ENCODE results near the gene EML6.

EML6 gene

DNA sequence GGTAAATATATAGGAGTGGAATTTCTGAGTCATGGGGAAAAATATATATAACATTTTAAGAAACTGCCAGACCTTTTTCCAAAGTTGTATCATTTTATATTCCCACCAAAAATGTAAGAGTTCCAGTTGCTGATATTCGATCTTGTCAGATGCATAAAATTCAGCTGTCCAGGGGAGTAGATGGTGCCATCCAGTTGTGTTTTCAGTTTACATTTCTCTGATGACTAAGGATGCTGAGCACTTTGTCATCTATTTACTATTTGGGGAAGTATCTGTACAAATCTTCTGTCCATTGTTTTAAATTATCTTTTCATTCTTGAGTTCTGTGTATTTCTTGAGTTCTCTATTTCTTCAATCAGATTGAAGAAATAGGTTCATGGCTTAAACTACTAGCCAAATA, 200.7 kb downstream of the EML6 start:
- DNase-seq: no peak

DNA sequence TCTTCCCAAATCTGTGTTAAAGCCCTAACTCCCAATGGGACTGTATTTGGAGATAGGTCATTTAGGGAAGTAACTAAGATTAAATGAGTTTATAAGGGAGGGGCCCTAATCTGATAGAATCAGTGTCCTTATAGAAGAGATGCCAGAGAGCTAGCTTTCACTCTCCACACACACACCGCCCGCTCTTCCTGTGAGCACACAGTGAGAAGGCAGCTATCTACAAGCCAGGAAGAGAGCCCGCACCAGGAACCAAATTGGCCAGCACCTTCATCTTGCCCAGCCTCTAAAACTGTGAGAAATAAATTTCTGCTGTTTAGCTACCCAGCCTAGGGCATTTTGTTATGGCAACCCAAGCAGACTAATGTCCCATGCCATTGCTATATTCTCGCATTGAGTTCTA, 201.6 kb downstream of the EML6 start:
- no peak for DNase-seq

DNA sequence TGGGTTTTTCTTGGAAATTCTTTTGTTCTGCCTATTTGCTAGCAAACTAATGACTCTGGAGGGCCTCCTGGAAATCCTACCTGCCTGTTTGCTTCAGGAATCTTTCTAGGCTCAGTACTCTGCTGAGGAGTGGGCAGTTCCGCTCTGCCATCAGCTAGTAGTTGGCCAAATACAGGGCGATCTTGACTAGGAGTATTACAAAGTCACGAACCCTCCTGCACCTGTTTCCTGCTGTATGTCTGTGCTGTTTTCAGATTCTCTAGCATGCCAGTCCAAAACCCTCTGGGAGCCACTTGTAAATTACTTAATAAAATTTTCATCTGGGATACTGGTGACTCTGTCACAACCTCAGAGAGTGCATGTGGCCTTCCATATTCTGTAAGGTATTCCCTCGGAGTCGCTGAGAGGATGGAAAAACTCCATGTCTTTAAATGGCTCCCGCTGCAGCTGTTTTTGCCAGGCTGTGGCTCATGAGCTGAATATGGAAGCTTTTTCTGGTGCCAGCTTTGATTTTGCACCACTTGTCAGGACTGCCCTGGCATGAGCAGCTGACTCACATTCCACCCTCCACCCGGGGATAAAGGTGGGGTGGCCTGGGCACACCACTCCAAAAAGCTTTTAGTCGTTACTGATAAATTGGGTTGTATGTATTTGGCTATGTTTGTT, 203.8 kb downstream of the EML6 start:
- no peak for DNase-seq

DNA sequence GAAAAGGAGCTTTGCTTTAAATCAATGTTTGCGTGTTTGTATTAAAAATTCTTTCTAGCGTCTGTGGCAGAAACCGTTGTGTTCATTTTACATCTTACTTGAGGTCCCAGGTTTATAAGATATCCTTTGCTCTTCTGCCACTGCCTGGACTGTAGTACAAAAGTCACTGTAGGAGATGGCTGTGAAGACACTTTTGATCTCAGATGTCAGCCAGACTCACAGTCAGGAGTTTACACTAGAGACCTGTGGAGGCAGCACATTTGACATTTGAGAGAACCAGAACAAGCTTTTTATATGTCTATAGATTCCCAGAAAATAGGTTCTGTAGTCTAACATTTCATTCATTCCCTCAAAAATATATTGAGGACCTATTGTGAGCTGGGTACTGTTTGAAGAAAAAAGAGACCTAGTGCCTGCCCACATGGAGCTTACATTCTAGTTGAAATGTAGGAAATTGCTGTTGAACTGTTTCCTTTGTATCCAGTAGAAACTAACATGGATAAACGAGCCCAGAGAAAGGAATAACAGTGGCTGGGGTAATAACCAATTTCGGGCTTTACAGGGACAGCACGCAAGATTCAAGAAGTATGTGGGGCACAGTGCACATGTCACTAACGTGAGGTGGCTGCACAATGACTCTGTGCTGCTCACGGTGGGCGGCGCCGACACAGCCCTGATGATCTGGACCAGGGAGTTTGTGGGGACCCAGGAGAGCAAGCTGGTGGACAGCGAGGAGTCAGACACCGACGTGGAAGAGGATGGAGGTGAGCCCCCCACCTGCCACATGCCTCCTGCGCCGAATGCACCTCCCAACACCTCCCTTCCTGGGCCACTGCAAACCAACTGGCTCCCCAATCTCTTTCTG, 204.5 kb downstream of the EML6 start:
- no peak for DNase-seq

DNA sequence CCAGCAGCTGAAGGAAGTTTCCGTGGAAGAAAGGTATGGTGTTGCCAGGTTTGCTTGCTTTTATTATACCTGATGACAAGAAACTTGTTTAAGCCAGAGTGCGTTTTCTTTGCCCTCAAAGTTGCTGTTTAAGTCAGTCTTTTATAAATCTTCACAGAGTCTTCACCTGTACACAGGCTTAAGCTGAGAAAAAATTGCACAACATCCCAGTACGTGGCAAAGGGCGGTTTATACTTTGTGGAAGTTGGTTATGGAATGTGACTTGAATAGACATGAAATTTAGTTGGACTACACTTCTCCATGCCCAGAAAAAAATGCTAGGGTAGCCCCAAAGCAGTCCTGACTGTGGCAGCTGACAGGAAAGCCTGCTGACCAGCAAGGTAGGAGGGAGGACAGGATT, 205.3 kb downstream of the EML6 start:
- DNase-seq: no peak

DNA sequence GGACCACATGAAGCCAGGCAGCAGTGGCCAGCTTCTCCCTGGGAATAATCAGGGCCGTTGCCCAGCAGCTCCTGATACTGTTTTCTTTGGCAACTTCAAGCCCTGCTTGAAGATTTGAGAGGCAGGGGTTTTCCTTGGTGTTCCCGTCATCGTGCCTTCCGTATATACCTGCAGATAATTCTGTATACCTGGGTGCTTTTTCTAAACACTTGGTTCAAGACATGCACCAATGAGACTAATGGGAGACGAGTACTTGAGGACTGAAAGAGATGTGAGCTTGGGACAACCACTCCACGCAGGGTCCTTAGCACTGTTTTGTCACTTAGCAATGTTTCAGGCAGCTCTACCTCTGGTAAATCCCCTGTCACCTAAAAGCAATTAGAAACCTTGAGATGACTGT, 208.0 kb downstream of the EML6 start:
- no peak for DNase-seq

DNA sequence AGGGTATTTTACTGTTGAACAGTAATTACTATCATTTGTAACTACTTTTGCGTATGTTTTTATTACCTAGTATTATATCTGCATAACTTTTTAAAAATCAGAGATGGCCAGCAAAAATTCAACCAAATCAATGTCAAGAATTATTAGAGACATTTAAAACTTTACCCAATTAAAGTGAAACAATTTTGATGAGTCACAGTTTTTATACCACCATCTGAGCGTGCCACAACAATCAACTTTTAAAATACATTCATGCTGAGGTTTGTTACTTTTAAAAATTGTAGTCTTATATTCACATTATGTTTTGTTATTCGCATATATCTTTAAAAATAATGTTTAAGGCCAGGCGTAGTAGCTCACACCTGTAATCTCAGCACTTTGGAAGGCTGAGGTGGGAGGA, 211.9 kb downstream of the EML6 start:
- DNase-seq: no peak

DNA sequence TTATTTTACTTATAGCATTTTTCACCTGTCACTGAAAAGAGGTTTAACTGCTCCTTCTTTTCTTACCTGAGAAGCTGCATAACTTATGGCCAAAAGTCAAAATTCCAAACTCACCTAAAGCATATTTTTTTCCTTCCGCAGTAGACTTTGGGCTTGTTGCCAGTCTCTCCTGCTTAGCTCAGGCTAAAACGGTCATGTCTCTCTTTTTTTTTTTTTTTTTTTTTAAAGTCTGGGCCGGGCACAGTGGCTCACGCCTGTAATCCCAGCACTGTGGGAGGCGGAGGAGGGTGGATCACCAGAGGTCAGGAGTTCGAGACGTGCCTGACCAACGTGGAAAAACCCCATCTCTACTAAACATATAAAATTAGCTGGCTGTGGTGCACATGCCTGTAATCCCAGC, 213.3 kb downstream of the EML6 start:
- no peak for DNase-seq

DNA sequence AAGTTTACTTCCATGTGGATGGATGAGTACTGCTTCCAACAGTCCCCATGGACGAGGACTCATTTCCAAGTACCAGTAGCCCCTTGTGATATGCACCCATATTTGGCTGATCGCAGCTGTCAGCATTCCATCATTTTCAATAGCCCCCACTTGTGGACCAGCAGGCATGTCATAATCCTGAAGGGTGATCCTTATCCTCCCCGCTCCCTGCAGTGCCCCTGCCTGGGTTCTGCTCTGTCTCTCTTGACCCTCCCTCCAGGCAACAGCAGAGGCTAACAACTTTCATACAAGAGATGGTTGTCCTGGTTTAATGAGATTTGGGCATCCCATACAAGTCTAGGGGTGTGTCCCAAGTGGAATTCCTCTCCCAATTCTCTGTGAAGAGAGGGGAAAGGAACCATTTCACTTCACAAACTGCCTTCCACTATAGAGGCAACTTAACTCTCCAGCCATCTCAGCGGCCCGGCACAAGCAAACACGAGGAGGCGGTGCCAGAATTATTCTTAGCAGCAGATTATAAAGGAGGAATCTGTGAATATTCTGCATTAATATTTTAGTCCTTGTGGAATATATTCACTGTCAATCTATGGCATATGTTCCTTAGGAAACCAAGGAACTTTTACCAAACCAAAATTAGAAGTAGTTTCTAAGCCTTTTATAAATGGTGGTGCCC, 216.1 kb downstream of the EML6 start:
- no peak for DNase-seq

DNA sequence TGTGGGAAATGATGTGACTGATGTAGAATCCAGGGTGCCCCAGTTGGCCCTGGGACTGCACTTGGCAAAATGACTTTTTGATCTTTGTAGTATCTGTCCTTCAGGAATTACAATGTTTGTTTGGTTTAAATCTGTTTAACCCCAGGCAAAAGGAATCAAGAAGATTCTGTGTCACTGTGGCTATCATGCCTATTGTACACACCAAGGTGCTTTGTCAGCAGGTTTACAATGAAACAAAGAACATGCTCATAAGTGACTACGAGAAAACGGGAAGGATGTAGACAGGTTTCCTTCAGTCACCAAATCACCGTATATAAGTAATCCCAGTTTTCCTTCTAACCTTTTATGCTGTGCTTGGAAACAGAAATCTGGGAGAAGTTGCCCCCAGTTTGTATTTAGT, 217.3 kb downstream of the EML6 start:
- DNase-seq: no peak

DNA sequence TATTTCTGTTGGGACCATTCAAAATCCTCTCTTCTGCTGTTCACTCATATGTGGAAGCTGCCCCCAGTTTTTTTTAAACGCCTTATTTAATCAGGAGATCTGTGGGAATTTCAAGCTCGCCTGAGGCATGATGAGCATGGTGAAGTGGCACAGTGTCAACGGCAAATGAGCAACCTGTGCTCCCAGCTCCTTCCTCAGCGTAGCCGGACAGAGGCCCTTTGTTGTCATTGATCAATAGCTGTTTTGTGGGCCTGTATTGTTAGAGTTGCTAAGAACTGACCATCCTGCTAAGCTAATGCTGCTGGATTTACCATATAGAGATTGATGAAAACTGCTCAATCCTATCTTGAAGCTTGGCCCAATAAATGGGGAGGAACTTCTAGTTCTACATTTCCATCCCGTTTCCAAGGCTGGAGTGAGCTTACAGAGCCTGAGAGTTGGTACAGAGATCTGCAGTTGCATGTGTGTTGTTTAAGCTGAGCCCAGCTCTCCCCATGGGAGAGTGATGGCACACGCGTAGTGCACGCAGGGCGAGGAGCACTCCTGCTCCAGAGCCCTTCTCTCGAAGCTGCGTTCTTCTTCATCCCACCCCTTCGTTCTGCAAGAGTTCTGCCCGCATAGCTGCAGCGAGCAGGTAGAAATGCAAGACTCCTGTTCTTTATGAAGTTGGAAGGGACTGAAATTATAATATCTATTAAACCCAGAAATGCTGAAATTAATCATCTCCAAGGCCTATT, 218.0 kb downstream of the EML6 start:
- DNase-seq: no peak

DNA sequence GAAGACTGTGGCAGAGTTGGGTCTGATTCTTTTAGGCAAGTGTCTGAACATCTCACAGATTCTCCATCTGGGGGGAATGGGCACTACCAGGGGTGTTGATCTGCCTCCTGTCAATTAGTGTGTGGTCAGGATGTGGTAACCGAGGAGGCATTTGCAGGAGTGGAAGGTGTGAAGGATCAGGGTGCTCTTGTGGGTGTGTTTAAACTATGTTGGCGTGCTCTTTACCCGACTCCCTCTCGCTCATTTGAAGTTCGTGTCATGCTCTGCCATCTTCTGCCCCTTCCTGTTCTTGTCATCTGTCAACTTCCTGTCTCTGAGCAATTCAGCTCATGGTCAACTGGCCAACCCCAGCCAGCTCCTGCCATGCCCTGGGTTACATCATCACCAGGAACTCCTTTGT, 218.9 kb downstream of the EML6 start:
- no peak for DNase-seq

DNA sequence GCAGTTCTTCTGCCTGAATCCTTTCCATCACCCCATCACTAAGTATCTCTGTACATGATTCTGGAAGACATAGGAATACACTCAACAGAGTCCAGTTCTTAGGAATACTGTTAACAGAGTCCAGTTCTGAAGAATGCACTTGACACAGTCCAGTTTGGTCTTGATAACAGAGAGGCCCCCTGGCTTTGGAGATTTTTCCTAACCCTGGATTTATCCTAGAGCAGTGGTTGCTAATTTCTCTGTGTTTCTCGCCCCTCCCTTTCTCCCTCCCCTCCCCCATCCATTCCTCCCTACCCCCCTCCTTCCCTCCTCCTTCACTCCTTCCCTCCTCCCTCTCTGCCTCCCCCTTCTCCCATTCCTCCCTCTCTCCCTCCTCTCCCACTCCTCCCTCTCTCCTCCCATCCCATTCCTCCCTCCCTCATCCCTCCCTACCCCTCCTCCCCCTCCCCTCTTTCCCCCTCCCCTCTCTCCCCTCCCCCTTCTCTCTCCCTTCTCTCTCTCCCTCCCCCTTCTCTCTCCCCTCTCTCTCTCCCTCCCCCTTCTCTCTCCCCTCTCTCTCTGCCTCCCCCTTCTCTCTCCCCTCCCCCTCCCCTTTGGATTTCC, 221.4 kb downstream of the EML6 start:
- DNase-seq: no peak

DNA sequence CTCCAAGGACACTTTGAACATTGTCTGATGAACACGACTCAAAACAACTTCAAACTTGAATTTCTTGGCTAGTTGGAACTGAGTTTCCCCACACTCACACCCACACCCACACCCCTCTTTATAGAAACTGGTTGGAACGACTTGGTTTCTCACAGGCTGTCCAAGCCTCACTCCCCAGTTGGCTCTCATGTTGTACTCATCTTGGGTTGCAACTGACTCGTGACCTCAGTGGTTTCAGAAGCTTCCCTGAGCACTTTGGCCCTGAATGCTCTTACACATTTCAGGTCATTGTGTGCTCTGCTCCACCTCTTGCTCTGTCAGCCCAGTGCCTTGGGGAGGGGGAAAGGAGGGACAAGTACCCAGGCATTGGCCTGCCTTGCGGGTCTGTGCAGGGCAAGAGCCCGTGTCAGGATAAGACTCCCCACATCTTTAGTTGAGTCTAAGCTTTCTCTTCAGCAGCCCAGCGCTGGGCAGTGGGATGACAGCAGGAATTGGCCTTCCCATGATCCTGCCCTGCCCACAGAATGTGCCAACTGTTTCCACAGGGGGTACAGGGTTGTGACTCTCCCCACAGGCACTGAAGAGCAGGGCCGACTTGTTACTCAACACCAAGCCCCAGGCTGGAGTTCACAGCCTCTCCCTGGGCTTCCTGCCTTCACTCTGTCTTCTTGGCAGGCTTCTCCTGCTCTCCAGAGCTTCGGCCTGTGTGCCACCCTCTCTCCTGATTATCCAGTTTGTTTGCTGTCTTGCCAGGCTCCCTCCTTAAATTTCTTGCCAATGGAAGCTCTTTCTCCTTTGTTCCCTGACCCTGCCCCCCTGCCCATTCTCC, 222.1 kb downstream of the EML6 start:
- no peak for DNase-seq

DNA sequence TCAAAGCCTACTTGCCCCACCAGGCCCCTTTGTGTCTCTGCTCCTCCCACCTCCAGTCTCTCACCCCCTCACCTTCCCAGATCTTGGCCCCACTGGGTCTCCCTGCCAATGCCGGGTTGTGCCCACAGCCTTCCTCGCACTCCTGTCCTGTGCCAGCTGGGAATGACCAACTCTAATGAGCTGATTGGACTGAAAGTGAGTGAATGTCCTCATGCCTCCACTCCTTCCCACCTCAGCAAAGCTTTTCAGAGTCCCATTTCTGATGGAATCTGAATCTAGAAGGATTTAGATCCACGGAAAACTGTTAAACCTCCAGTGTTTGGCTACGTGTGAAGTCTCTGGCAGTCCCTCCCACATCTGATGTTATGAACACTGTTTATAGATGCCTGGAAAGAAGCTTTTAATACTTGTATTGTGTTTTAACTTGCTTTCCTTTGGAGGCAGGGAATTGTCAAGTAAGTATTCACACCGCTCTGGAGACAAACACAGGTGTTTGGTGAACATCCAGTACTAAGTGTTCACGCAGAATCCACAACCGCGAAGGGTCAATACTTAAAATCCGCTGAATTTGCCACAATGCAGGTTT, 222.9 kb downstream of the EML6 start:
- no peak for DNase-seq

DNA sequence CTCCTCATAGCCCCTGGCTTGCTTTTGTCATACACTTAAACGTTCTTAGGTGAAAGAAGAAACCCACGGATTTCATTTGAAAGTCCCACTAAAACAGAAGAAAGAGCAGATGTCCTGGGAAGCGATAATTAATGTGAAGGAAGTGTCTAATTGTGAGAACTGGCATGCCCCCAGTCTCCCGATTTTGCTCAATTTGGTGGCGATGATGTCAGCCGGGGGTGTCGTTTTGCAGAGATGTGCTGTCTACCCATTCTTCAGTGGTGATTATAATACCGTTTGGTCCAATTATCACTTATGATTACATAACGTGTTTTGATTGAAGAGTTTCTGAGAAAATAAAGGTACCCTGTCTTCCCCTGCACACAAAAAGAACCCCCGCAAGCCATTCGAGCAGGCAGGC, 223.7 kb downstream of the EML6 start:
- DNase-seq: no peak

DNA sequence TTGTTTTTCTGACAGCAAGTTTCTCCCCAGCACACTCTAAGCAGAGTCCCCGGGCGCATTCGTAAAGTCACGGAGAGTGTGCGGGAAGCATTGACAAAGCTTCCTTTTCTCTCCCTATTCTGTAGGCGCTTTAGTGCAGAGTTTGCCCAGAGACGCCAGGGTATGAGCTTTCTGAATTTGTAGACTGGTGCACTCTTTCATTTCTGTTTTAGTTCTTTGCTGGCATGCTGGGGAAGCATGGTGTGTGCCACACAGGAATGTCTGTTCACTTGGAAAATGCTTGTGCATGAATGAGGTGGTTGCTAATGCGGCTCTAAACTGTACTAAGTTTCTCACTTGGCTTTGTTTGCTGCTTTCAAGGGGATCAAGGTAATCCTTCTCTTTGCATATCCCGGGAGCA, 224.2 kb downstream of the EML6 start:
- DNase-seq: no peak

DNA sequence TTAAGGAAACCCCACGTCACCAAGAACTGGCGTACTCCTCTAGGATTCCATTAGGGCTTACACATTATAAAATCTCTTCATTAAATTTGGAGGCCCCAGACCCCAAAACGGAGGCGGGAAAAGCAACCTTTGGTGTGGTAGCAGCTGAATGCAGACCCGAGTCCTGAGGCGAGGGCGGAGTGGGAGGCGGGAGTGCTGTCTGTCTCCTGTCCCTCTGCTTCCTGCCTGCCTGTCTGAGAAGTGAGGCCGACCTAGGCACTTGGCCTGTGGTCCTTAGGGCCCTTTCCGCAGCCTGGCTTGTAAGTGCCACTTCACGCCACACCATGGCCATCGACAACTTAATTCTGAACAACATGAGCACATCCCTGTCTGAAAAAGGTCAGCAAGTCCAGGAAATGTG, 224.7 kb downstream of the EML6 start:
- DNase-seq: no peak

DNA sequence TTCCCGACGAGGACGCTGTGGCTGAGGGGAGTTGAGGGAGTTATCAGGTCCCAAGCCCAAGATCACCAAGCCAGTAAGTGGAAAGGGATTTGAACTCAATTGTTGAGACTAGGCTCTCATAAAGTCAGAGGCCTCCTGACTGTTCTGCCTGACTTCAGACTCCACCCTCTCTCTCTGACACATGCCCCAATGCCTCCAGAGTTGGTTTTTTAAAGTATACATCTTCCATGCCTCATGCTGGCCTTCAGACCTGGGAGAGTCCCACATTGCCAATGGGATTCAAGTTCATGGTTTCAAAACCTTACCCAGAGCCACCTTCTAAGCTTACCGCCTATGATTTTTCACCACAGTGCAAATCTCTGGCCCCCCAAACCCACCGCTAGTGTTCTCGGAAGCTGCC, 226.0 kb downstream of the EML6 start:
- no peak for DNase-seq

DNA sequence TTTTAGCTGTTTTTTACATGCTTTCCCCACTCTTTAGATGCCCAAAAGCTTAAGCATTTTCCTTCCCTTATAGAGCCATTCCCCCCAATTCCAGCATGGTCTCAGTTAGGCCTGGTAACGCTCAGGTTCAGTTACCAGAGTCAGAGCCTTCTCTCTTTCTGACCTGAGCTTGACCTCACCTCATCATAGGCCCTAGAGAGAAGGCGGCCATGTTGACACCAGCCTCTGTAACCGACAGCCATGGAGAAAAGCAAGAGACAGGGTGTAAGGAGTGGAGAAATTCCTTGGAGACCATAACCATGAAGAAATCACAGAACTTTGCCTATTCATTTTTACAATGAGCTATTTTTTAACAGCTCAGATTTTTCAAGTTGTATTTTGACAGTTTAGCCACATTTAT, 227.3 kb downstream of the EML6 start:
- DNase-seq: no peak

DNA sequence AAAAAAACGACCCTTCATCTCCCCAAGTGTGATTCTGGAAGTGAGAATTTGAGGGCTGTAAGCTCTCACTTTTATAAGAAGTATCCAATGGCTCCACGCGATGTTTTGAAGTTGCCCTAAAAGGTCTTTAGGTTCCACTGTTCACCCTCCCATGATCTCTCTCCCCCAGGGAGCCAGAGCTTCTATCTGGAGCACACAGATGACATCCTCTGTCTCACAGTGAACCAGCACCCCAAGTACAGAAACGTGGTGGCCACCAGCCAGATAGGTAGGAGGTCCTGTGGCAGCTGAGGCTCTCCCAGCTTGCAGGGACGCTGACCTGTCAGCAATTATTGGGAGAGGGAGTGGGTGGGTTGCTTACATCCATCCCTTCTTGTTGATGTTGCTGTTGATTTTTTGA, 229.0 kb downstream of the EML6 start:
- DNase-seq: no peak
